ENCODE results near the gene TCF7L2. TPM values are rescaled to one million over a fixed set of nuclear protein-coding genes. Genes with fewer than 3 reads are reported as not detected.

Gene TCF7L2
- total RNA-seq, 2 experiments from 2014 or later, result 1.3 to 8.5 TPM

DNA sequence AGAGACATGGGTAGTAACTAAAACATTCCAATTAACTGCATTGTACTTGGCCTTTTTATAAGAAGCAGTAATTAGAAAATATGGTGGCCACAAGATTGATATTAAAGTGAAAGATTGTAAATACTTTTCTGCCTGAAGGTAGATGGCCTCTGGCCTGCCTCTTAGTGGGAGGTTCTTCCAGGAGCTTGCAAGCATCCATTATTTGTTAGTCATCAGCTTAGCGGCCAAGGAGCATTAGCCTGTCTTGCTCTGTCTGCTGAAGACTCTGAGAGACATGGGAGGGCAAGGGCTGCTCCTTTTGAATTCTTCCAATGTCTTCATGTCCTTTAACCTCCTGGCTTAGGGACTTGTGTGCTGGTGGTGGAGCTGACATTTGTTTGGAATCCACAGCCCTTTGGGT is 80.4 kb downstream of the TCF7L2 start:
- Histone ChIP-seq H3K79me2 (ENCODE audit: insufficient read depth, low read depth, low read length) (no peaks in the 10 kb centered on the region), H3K27ac (ENCODE audit: low read depth, low read length, poor library complexity, severe bottlenecking) (no peak overlapping the region), H3K36me3 (ENCODE audit: insufficient read depth, low read length) (no peaks in the 10 kb centered on the region), H3K9me3 (ENCODE audit: low read length) (no peaks in the 10 kb centered on the region), H3K4me3 (ENCODE audit: low read depth, low read length, poor library complexity, severe bottlenecking) (no peak overlapping the region), H3K9me2 (ENCODE audit: insufficient read depth, low read length) (no peaks in the 10 kb centered on the region), H2AFZ (ENCODE audit: low read length) (no peak overlapping the region), H3K4me2 (ENCODE audit: low read length) (no peak overlapping the region), H3K4me1 (ENCODE audit: insufficient read depth, low read length, poor library complexity, severe bottlenecking) (no peaks in the 10 kb centered on the region), H4K20me1 (ENCODE audit: insufficient read depth, low read length) (no peaks in the 10 kb centered on the region)
- DNase-seq (ENCODE audit: low spot score), result no peak
- ChIA-PET CTCF (ENCODE audit: unreplicated experiment) (no interaction called here), POLR2A (interaction anchor here (0.6 kb wide), 1 partner anchor 1570 kb away, joined by 5 read pairs; no protein-coding TSS in a partner anchor)
- intact Hi-C loops (cut with micrococcal nuclease; ENCODE audit: unreplicated experiment), result no loop called here
- TF ChIP-seq, protein P1, sequence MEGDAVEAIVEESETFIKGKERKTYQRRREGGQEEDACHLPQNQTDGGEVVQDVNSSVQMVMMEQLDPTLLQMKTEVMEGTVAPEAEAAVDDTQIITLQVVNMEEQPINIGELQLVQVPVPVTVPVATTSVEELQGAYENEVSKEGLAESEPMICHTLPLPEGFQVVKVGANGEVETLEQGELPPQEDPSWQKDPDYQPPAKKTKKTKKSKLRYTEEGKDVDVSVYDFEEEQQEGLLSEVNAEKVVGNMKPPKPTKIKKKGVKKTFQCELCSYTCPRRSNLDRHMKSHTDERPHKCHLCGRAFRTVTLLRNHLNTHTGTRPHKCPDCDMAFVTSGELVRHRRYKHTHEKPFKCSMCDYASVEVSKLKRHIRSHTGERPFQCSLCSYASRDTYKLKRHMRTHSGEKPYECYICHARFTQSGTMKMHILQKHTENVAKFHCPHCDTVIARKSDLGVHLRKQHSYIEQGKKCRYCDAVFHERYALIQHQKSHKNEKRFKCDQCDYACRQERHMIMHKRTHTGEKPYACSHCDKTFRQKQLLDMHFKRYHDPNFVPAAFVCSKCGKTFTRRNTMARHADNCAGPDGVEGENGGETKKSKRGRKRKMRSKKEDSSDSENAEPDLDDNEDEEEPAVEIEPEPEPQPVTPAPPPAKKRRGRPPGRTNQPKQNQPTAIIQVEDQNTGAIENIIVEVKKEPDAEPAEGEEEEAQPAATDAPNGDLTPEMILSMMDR (conservative IDR thresholded peaks at IDR 0.05; ENCODE audit: low read length), result no peak
- TF ChIP-seq EZH2phosphoT487 (IDR thresholded peaks at IDR 0.05; ENCODE audit: borderline replicate concordance, low read depth, low read length), result no peak
- BruUV-seq (replicated peaks), result no TSS peak

DNA sequence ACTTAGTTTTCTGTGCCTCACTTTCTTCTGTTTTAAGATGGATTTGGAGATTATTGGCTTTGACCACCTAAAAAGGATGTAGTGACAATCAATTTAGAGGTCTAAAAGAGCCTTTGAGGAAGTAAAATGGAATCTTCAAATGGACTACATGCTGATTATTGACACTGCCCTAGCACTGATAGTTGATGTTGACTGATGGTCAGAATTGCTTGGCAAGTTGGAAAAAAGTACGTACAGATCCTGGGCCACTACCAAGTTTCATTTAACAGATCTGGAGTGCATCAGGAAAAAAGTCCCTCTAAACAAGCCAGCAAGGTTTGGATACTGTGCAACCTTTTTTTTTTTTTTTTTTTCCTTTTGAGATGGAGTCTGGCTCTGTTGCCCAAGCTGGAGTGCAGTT is 81.1 kb downstream of the TCF7L2 start:
- intact Hi-C loops (cut with micrococcal nuclease; ENCODE audit: unreplicated experiment), result no loop called here
- CTCF ChIA-PET (ENCODE audit: unreplicated experiment), result no interaction called here
- H3K9me2 ChIP-seq (ENCODE audit: insufficient read depth, low read length), result no peaks in the 10 kb centered on the region
- no peaks in the 10 kb centered on the region for H3K9me3 ChIP-seq (ENCODE audit: low read length)
- no peak for DNase-seq (ENCODE audit: low spot score)
- H3K4me2 ChIP-seq (ENCODE audit: low read length), result no peak overlapping the region
- POLR2A ChIA-PET, result no interaction called here
- no peak overlapping the region for H3K27ac ChIP-seq (ENCODE audit: low read depth, low read length, poor library complexity, severe bottlenecking)
- H4K20me1 ChIP-seq (ENCODE audit: insufficient read depth, low read length), result no peaks in the 10 kb centered on the region
- H3K4me3 ChIP-seq (ENCODE audit: low read depth, low read length, poor library complexity, severe bottlenecking), result no peak overlapping the region
- H3K36me3 ChIP-seq (ENCODE audit: insufficient read depth, low read length), result no peaks in the 10 kb centered on the region
- no peak for TF ChIP-seq EZH2phosphoT487 (IDR thresholded peaks at IDR 0.05; ENCODE audit: borderline replicate concordance, low read depth, low read length)
- TF ChIP-seq, protein P1 (conservative IDR thresholded peaks at IDR 0.05; ENCODE audit: low read length), result no peak
- no TSS peak for BruUV-seq (replicated peaks)
- no peak overlapping the region for H2AFZ ChIP-seq (ENCODE audit: low read length)
- H3K4me1 ChIP-seq (ENCODE audit: insufficient read depth, low read length, poor library complexity, severe bottlenecking), result no peaks in the 10 kb centered on the region
- no peaks in the 10 kb centered on the region for H3K79me2 ChIP-seq (ENCODE audit: insufficient read depth, low read depth, low read length)

DNA sequence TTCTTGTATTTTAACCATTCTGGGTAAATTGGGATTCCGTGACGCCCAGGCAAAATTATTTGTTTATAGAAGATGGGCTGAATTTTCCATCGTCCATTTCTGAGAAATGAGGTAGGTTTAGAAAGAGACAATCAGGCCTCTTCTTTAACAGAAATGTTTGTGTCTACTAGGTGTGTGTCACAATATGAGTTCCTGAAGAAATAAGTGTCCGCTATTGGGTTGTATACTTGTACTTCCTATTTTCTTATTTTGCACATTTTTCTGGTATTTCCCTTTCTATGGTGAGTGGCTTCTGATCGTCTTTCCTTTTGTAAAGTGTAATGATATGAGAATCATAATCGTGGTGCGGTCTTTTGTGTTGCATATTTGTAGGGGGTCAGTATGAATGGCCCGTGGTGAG is 83.9 kb downstream of the TCF7L2 start:
- no peak for DNase-seq (ENCODE audit: low spot score)
- TF ChIP-seq EZH2phosphoT487 (IDR thresholded peaks at IDR 0.05; ENCODE audit: borderline replicate concordance, low read depth, low read length), result no peak
- TF ChIP-seq, protein P1 (conservative IDR thresholded peaks at IDR 0.05; ENCODE audit: low read length), result no peak
- no peak overlapping the region for H3K27ac ChIP-seq (ENCODE audit: low read depth, low read length, poor library complexity, severe bottlenecking)
- no TSS peak for BruUV-seq (replicated peaks)
- H3K4me3 ChIP-seq (ENCODE audit: low read depth, low read length, poor library complexity, severe bottlenecking), result no peak overlapping the region
- POLR2A ChIA-PET, result no interaction called here
- no peak overlapping the region for H2AFZ ChIP-seq (ENCODE audit: low read length)
- H4K20me1 ChIP-seq (ENCODE audit: insufficient read depth, low read length), result no peaks in the 10 kb centered on the region
- H3K9me2 ChIP-seq (ENCODE audit: insufficient read depth, low read length), result no peaks in the 10 kb centered on the region
- intact Hi-C loops (cut with micrococcal nuclease; ENCODE audit: unreplicated experiment), result no loop called here
- CTCF ChIA-PET (ENCODE audit: unreplicated experiment), result no interaction called here
- no peaks in the 10 kb centered on the region for H3K4me1 ChIP-seq (ENCODE audit: insufficient read depth, low read length, poor library complexity, severe bottlenecking)
- no peak overlapping the region for H3K4me2 ChIP-seq (ENCODE audit: low read length)
- no peaks in the 10 kb centered on the region for H3K36me3 ChIP-seq (ENCODE audit: insufficient read depth, low read length)
- no peaks in the 10 kb centered on the region for H3K79me2 ChIP-seq (ENCODE audit: insufficient read depth, low read depth, low read length)
- no peaks in the 10 kb centered on the region for H3K9me3 ChIP-seq (ENCODE audit: low read length)
